Lower lobe of right lung (tissue), 2 donors: Measurements from ENCODE around the gene FYB1. TPM values are rescaled to one million over a fixed set of nuclear protein-coding genes. Genes with fewer than 3 reads are reported as not detected.

Source experiments
- ATAC-seq, 2 donors: fragments of 200-7000 bp; cut with Tn5 transposase; one replicate each; pipeline ENCODE4 v1.9.1; 2020 to 2022; ENCODE audit warnings: mild to moderate bottlenecking in 2 of 2, moderate library complexity in 2 of 2
- DNase-seq: peaks from one replicate; pipeline ENCODE4 v3.0.0-alpha.2; 2020
- H3K27ac ChIP-seq: fragments of 200-600 bp; one replicate; pipeline ENCODE4 v1.8.0; 2022
- H3K27me3 ChIP-seq: fragments of 200-600 bp; one replicate; pipeline ENCODE4 v1.8.0; 2022; ENCODE audit warnings: low read depth
- H3K36me3 ChIP-seq: fragments of 200-600 bp; one replicate; pipeline ENCODE4 v1.8.0; 2022; ENCODE audit warnings: mild to moderate bottlenecking
- H3K4me1 ChIP-seq: fragments of 200-600 bp; one replicate; pipeline ENCODE4 v1.8.0; 2022
- H3K4me3 ChIP-seq: fragments of 200-600 bp; one replicate; pipeline ENCODE4 v1.8.0; 2022; ENCODE audit warnings: mild to moderate bottlenecking
- H3K9me3 ChIP-seq: fragments of 200-600 bp; one replicate; pipeline ENCODE4 v1.8.0; 2022
- intact Hi-C: fragments of 100-400 bp; cut with DNase I; formaldehyde crosslinking; loops from one replicate; pipeline ENCODE4 v1.11.0; 2022
- total RNA-seq: library from RNA; stranded (reverse); fragmentation: NEBNext Ultra II Directional; extraction: Animal tissue kit (Norgen Biotek cat#: 25700); gene quantifications from one replicate; pipeline ENCODE4 v1.2.1, GENCODE V29; 2021
- TF ChIP-seq, protein P1 (sequence below): fragments of 200-600 bp; IDR thresholded peaks from one replicate; pipeline ENCODE4 v1.8.0; 2022; ENCODE audit warnings: antibody characterized with exemption, mild to moderate bottlenecking
- donor health status: DM: no; HTN: yes; CAD: no; lungs with severe emphysema.

FYB1 gene
- total RNA-seq, 1 donor from 2014 or later, result 51.0 TPM

DNA sequence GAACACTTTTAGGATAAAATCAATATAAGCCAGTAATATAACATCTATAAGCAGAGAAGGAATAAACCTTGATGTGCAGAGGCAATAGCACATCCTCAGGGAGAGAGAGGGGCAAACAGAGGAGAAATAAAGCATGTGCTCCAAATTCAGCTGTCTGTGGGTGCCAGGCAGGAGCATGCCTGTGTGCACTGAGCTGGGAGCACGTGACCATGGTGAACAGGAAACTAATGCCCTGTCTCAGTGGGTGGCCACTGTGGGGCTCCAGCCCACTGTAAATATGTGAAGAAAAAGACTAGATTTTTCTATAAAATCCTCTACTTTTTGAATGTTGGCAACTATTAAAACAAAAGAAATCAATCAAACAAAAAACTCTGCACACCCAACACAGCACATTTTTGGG is 55.3 kb downstream of the FYB1 start:
- H3K27ac ChIP-seq, result no peak overlapping the region
- DNase-seq, result no peak
- H3K27me3 ChIP-seq, result no peaks in the 10 kb centered on the region
- no peaks in the 10 kb centered on the region for H3K36me3 ChIP-seq
- TF ChIP-seq, protein P1, sequence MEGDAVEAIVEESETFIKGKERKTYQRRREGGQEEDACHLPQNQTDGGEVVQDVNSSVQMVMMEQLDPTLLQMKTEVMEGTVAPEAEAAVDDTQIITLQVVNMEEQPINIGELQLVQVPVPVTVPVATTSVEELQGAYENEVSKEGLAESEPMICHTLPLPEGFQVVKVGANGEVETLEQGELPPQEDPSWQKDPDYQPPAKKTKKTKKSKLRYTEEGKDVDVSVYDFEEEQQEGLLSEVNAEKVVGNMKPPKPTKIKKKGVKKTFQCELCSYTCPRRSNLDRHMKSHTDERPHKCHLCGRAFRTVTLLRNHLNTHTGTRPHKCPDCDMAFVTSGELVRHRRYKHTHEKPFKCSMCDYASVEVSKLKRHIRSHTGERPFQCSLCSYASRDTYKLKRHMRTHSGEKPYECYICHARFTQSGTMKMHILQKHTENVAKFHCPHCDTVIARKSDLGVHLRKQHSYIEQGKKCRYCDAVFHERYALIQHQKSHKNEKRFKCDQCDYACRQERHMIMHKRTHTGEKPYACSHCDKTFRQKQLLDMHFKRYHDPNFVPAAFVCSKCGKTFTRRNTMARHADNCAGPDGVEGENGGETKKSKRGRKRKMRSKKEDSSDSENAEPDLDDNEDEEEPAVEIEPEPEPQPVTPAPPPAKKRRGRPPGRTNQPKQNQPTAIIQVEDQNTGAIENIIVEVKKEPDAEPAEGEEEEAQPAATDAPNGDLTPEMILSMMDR, result no peak
- H3K9me3 ChIP-seq, result no peaks in the 10 kb centered on the region
- intact Hi-C loops, result no loop called here
- H3K4me3 ChIP-seq, result no peak overlapping the region
- H3K4me1 ChIP-seq, result no peaks in the 10 kb centered on the region
- ATAC-seq, result no peak

DNA sequence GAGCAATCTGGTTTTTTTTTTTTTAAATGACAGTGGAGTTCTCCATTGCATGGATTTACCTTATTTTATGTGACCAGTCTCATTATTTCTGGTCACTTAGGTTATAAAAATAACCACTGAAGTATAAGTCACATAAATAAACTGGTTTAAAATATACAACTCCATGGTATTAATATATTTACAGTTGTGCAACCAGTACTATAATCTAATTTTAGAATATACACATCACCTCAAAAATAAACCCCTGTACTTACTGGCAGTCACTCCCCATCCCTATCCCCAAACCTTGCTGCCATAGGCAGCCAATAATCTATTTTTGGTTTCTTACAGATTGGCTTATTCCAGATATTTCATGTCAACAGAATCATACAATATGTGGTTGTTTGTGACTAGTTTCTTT is 57.8 kb downstream of the FYB1 start:
- Histone ChIP-seq H3K9me3 (no peaks in the 10 kb centered on the region), H3K36me3 (no peaks in the 10 kb centered on the region), H3K27ac (no peak overlapping the region), H3K4me1 (no peaks in the 10 kb centered on the region), H3K4me3 (no peak overlapping the region), H3K27me3 (no peaks in the 10 kb centered on the region)
- DNase-seq (no peak), ATAC-seq (no peak)
- TF ChIP-seq, protein P1, result no peak
- intact Hi-C loops, result no loop called here

DNA sequence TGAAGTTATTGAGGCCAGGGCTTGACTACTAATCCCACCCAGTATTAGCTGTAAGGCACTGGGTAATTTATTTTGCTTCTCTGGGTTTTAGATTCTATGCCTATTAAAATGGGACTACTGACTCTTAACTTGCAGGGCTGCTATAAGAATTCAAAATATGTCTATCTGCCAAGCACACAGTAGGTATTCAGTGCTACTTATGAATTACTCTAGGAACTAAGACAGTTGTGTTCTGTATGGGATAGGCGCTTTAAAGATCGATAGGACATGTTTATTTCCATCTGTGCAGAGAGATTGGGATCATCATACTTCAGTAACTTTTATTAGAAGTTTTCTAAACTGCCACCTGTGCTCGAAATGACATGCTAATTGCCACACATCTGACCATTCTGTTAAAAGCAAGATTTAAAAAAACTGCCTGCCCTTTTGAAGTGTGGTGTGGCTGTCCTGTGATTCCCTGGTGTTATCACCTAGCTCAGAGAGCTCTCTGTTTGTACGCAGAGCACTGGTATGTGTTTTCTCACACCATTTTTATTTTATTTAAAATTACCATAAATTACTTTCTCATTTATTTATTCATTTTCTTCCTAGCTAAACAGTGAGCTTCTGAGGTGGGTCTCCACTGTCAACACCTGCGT is 58.7 kb downstream of the FYB1 start:
- no peak overlapping the region for H3K4me3 ChIP-seq
- no peaks in the 10 kb centered on the region for H3K36me3 ChIP-seq
- H3K9me3 ChIP-seq, result no peaks in the 10 kb centered on the region
- no peak for DNase-seq
- intact Hi-C loops, result no loop called here
- no peaks in the 10 kb centered on the region for H3K27me3 ChIP-seq
- no peak overlapping the region for H3K27ac ChIP-seq
- no peaks in the 10 kb centered on the region for H3K4me1 ChIP-seq
- TF ChIP-seq, protein P1, result no peak
- ATAC-seq, result no peak

DNA sequence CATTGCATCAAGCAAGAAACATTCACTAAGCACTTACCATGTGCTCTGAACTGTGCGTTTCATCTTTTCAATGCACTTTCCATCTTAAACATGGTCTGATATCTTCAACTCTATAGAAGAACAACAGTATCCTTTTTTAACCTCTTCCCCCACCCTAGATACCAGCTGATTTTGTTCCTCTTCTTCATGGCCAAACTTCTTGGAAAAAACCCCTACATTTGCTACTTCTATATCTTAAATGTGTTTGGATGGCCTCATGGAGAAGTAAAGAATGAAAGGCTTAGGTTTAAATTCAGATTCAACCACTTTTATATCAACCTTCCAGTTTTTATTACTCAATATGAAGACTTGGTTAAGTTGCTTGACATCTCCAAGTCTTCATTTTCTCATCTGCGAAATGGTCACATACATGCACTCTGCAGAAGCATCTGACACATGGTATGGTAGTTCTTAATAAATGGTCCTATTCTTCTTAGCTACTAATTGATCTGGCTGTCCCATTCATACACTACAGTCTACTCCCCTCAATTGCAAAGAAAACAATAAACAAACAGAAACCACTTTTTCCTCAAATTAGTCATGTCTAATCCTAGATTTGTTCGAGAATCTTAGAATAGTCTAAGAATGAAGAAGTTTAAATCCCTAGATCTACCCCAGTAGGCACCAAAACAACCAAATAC is 59.4 kb downstream of the FYB1 start:
- Histone ChIP-seq H3K4me3 (no peak overlapping the region), H3K36me3 (no peaks in the 10 kb centered on the region), H3K9me3 (no peaks in the 10 kb centered on the region), H3K4me1 (no peaks in the 10 kb centered on the region), H3K27me3 (no peaks in the 10 kb centered on the region), H3K27ac (no peak overlapping the region)
- intact Hi-C loops, result no loop called here
- TF ChIP-seq, protein P1, result no peak
- DNase-seq (no peak), ATAC-seq (no peak)

DNA sequence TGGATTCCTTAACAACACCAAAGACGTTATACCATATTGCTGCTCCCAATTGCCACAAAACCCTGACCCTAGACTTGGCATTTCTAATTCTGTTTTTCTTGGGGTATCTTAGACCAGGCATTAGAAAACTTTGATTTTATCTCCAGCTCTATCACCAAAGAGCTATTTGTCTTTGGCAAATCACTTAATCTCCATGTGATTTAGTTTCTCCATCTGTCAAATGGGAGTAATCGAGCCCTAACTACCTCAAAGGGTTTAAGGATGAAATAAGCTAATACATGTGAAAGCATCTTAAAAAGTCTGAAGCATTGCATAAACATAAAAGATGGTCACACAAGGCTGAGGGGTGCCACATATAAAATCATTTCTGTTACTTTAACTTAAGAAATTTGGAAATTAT is 60.6 kb downstream of the FYB1 start:
- H3K9me3 ChIP-seq, result no peaks in the 10 kb centered on the region
- no peaks in the 10 kb centered on the region for H3K36me3 ChIP-seq
- H3K27ac ChIP-seq, result no peak overlapping the region
- TF ChIP-seq, protein P1, result no peak
- no peaks in the 10 kb centered on the region for H3K27me3 ChIP-seq
- H3K4me3 ChIP-seq, result no peak overlapping the region
- DNase-seq (no peak), ATAC-seq (no peak)
- no peaks in the 10 kb centered on the region for H3K4me1 ChIP-seq
- intact Hi-C loops, result no loop called here
